Type B pancreatic cell (in vitro differentiated cells): ENCODE results near the gene RASSF8. TPM values are rescaled to one million over a fixed set of nuclear protein-coding genes. Genes with fewer than 3 reads are reported as not detected.

Source experiments
- DNase-seq: peaks from one replicate; pipeline ENCODE4 v3.0.0; 2021; ENCODE audit warnings: mixed read lengths; ENCODE audit not compliant: unreplicated experiment; ENCODE audit errors: extremely low spot score
- H3K27ac Mint-ChIP-seq: 2 replicates; pipeline ENCODE4 v1.8.0; 2021; ENCODE audit warnings: mild to moderate bottlenecking, mixed read lengths
- H3K27me3 Mint-ChIP-seq: 2 replicates; pipeline ENCODE4 v1.8.0; 2021; ENCODE audit warnings: mixed read lengths
- H3K36me3 Mint-ChIP-seq: 2 replicates; pipeline ENCODE4 v1.8.0; 2021; ENCODE audit warnings: mixed read lengths
- H3K4me1 Mint-ChIP-seq: one replicate; pipeline ENCODE4 v1.8.0; 2021; ENCODE audit warnings: mixed read lengths; ENCODE audit not compliant: unreplicated experiment
- H3K4me3 Mint-ChIP-seq: 2 replicates; pipeline ENCODE4 v1.8.0; 2021; ENCODE audit warnings: mild to moderate bottlenecking, mixed read lengths
- H3K9me3 Mint-ChIP-seq: 2 replicates; pipeline ENCODE4 v1.8.0; 2021; ENCODE audit warnings: mixed read lengths
- total RNA-seq: library from RNA; stranded (reverse); gene quantifications from 2 replicates; pipeline ENCODE4 v1.2.1, GENCODE V29; 2021; ENCODE audit warnings: low replicate concordance
- TF ChIP-seq, protein P1 (sequence below): fragments of 200-600 bp; sonication (generic); conservative IDR thresholded peaks from 2 replicates; pipeline ENCODE4 v1.5.0; 2021; ENCODE audit warnings: antibody characterized with exemption, mild to moderate bottlenecking

RASSF8 gene
- total RNA-seq, 1 donor from 2014 or later = 46.3 TPM

DNA sequence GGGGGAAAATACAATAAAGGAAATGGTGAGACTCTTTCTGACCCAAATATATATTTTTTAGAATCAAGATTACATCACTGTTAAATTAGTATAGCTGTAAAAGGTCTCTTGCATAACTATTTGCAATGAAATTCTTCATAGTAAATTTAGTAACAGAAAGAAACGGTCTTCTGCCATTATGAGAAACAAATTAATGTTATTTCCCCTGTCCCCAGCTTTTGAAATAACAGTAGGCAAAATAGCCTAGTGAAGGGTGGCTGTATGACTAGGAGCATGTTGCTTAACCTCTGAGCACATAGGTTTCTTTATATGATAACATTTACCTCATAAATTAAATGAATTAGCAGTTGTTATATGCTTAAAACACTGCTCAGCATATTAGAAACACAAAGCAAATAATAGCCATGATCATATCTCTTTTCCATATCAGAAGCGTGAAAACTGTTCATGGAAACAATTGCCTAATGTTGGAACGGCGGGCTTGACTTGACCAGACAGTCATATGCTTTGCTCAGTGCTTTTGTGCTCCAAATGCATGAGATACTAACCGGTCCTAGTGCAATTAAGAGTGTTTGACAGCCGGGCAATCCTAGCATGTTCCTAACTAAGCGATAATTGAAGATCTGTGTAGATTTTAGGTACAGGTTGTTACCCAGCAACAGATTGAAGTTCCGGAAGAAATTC is 142.3 kb downstream of the RASSF8 start:
- Mint-ChIP-seq H3K36me3 (peaks cover 3% of the 10 kb centered on the region), H3K4me1 (peaks cover 4% of the 10 kb centered on the region), H3K27me3 (peaks cover 8% of the 10 kb centered on the region), H3K9me3 (no peaks in the 10 kb centered on the region), H3K27ac (peak overlapping the region; percentile 63), H3K4me3 (peak overlapping the region; percentile 56)
- TF ChIP-seq, protein P1, sequence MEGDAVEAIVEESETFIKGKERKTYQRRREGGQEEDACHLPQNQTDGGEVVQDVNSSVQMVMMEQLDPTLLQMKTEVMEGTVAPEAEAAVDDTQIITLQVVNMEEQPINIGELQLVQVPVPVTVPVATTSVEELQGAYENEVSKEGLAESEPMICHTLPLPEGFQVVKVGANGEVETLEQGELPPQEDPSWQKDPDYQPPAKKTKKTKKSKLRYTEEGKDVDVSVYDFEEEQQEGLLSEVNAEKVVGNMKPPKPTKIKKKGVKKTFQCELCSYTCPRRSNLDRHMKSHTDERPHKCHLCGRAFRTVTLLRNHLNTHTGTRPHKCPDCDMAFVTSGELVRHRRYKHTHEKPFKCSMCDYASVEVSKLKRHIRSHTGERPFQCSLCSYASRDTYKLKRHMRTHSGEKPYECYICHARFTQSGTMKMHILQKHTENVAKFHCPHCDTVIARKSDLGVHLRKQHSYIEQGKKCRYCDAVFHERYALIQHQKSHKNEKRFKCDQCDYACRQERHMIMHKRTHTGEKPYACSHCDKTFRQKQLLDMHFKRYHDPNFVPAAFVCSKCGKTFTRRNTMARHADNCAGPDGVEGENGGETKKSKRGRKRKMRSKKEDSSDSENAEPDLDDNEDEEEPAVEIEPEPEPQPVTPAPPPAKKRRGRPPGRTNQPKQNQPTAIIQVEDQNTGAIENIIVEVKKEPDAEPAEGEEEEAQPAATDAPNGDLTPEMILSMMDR = no peak
- DNase-seq = no peak

DNA sequence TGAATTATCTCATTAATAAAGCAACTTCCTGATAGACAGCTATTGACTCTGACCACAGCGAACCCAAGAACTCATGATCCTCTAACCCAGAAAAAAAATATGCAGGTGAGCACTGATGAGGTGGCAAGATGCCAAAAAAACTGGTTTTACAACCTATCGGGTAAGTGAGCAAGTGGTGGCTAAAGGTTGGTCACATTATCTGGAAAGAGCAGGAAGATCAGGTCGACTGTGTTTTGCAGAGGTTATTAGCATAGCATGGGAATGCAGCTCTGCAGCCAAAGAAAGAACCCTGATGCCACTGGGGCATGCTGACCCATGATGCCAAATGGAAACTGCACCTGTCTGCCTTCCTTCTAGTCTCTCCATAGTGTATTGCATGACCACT is 142.9 kb downstream of the RASSF8 start:
- H3K27ac Mint-ChIP-seq = peak overlapping the region; percentile 63
- DNase-seq = no peak
- H3K9me3 Mint-ChIP-seq = no peaks in the 10 kb centered on the region
- TF ChIP-seq, protein P1 = no peak
- peaks cover 8% of the 10 kb centered on the region for H3K27me3 Mint-ChIP-seq
- H3K36me3 Mint-ChIP-seq = peaks cover 3% of the 10 kb centered on the region
- peak overlapping the region; percentile 56 for H3K4me3 Mint-ChIP-seq
- peaks cover 4% of the 10 kb centered on the region for H3K4me1 Mint-ChIP-seq

DNA sequence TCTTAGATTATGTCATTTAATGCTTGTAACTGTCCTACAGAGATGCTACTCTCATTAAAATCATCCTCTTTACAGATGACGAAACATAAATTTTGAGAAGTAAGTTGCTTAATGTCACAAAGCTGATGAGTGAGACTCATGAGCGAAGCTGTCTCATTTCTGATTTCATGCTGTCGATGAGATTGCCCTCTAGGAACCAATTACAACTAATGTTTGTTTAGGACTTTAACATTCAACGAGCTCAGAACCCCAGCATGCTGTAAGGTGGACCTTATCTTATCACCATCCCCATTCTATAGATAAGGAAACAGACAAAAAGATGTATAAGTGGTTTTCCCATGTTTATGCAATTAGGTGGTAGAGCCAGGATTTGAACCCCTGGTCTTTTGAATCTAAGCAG is 143.3 kb downstream of the RASSF8 start:
- Mint-ChIP-seq H3K27ac (peak overlapping the region; percentile 63), H3K9me3 (no peaks in the 10 kb centered on the region), H3K27me3 (peaks cover 8% of the 10 kb centered on the region), H3K4me1 (peaks cover 4% of the 10 kb centered on the region), H3K4me3 (no peak overlapping the region), H3K36me3 (peaks cover 3% of the 10 kb centered on the region)
- DNase-seq = no peak
- TF ChIP-seq, protein P1 = no peak

DNA sequence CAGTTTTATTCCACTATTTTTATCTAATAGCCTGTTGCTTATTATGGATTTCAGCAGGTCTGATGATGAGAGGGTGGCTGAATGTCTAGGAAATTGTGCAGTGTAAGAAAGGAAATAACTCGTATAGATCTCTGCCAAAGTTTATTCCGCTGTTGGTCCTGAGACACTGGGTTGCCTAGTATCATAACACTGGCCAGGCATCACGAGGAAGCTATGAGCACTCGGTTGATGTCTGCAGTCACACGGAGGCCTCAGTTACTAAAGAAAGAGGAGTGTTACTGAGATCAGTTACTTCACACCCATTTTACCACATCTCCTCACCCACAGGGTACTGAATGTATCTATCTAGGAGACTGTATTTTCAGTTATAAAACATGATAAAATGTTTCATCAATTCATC is 144.5 kb downstream of the RASSF8 start:
- DNase-seq = no peak
- Mint-ChIP-seq H3K4me3 (no peak overlapping the region), H3K4me1 (peaks cover 4% of the 10 kb centered on the region), H3K27me3 (peaks cover 8% of the 10 kb centered on the region), H3K27ac (no peak overlapping the region), H3K36me3 (peaks cover 3% of the 10 kb centered on the region), H3K9me3 (no peaks in the 10 kb centered on the region)
- TF ChIP-seq, protein P1 = no peak

DNA sequence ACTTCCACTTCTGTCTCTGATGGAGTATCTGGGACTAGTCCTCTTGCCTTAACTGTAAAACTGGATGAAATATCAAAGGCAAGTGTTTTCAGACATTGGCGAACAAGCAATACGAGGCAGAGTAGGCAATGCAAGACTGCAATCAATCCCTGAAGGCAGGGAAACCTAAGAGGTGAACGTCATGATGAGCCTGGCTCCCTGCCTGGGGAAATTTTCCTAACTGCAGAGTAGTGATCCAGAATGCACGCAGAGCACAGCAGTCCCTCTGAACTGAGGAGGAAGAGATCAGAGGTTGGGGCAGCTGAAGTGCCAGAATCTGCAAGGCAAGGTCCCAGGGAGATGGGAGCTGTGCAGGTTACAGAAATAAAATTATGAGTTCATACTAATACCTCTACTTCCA is 147.9 kb downstream of the RASSF8 start:
- Mint-ChIP-seq H3K36me3 (no peaks in the 10 kb centered on the region), H3K4me1 (peaks cover 15% of the 10 kb centered on the region), H3K4me3 (no peak overlapping the region), H3K27me3 (peaks cover 19% of the 10 kb centered on the region), H3K27ac (no peak overlapping the region), H3K9me3 (no peaks in the 10 kb centered on the region)
- TF ChIP-seq, protein P1 = no peak
- no peak for DNase-seq
